ENCODE measurements around the gene THTPA.

The THTPA gene

DNA sequence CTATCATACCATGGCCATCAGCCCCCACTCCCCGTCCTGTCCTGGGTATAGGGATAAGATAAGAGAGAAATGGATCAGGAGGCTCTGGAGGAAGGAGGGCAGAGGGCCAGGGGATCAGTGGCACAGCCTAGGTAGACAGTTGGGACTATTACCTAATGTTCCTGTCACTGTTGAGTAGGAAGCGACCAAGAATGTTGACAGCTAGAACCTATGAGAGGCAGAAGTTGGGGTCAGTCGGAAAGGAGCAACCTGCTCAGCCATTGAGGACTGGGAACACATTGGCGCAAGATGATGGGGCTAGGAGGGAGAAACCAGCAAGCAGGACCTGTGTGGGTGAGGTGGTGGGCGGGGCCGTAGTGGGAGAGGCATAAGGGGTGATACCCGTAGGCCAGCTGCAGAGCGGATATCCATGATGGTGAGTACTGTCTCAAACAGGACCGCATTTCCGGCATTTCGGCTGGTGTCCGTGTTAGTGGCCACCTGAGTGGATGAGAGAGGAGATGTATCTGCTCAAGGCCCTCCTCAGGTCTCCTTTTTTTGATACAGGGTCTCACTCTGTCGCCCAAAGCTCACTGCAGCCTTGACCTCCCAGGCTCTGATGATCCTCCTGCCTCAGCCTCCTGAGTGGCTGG lies 8.2 kb downstream of the THTPA start:
- DNase-seq (ENCODE audit: low read depth): no peak
- H3K4me3 ChIP-seq (ENCODE audit: low read depth, low read length): no peak overlapping the region

DNA sequence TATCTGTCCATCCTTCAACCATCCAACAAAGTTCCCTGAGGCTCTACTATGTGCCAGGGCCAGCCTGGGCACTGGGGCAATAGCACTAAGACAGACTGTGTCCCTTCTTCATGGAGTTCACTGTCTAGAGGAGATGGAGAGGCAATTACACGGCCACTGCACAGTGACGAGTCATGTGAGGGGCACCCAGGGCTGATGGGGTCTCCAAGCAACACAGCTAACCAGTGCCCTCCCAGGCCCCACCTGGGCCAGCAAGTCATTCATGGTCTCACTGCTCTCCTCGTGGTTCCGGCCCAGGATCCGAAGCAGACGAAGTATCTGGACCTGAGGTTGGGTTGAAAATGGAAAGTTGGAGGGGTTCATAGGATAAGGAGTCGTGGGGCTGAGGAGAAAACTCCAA lies 8.8 kb downstream of the THTPA start:
- H3K4me3 ChIP-seq (ENCODE audit: low read depth, low read length): no peak overlapping the region
- DNase-seq (ENCODE audit: low read depth): no peak

DNA sequence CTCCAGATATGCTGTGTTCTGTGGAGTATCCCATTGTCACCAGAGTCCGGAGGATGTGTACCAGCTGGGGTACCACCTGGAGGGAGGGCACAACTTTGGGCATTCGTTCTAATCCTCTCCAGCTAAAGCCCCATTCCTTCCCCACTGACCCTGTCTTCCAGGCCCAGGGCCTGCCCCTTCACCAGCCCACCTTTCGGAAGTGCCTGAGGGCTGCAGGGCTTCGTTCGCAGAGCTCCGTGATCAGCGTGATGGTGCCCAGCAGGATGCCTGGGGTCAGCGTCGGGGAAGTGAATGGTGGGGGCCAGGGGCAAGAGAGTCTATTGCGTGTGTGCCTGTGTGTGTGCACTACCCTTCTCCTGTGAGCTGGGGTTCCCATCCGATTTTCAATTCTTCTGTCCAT lies 9.6 kb downstream of the THTPA start:
- DNase-seq (ENCODE audit: low read depth): no peak
- H3K4me3 ChIP-seq (ENCODE audit: low read depth, low read length): no peak overlapping the region

DNA sequence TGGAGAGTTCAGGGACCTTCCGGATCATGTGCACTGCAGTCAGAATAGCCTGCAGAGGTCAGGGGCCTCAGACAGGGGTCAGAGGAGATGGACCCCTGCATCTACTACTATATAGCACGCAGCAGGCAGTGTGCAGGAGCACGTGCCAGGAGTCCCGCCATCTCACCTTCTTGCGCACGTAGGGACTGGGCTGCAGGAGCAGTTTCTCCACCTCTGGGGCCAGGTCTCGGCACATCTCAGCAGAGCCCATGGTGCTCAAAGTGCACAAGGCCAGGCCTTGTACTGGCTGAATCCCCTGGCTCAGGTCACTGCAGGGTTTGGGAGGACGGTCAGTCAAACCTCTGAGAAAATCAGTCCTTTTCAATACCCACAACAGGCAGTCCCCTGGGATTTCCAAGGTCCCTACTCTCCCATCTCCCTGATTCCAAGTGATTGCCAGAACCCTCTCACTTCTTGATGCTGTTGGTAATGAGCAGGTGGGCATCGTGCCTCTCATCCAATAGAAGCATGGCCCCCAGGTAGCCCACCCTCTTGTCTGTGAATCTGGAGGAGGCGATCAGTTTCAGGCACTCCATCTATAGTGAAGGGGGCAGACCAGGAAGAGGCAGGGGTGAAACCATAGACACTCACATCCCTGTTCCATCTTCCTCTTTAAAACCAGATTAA lies 10.2 kb downstream of the THTPA start:
- DNase-seq (ENCODE audit: low read depth): no peak
- H3K4me3 ChIP-seq (ENCODE audit: low read depth, low read length): no peak overlapping the region

DNA sequence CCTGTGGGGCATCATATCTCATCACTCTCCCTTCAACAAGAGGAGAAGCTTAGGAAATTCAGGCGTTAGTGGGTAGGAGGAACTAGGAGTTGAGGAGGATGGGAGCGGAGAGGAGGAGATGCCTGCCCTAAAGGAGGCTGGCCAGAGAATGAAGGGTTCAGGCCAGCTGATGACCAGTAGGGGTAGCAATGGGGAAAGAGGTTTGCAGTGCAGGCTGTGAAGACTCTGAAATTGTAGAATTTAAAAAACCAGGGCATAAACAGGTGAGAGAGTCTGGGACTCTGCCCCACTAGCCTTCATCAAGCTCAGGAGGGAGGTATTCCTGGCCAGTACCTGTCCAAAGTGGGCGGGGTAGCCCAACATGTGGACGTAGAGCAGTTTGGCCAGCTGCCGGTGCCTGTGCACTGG lies 10.7 kb downstream of the THTPA start:
- H3K4me3 ChIP-seq (ENCODE audit: low read depth, low read length): peak overlapping the region; percentile 59
- no peak for DNase-seq (ENCODE audit: low read depth)

DNA sequence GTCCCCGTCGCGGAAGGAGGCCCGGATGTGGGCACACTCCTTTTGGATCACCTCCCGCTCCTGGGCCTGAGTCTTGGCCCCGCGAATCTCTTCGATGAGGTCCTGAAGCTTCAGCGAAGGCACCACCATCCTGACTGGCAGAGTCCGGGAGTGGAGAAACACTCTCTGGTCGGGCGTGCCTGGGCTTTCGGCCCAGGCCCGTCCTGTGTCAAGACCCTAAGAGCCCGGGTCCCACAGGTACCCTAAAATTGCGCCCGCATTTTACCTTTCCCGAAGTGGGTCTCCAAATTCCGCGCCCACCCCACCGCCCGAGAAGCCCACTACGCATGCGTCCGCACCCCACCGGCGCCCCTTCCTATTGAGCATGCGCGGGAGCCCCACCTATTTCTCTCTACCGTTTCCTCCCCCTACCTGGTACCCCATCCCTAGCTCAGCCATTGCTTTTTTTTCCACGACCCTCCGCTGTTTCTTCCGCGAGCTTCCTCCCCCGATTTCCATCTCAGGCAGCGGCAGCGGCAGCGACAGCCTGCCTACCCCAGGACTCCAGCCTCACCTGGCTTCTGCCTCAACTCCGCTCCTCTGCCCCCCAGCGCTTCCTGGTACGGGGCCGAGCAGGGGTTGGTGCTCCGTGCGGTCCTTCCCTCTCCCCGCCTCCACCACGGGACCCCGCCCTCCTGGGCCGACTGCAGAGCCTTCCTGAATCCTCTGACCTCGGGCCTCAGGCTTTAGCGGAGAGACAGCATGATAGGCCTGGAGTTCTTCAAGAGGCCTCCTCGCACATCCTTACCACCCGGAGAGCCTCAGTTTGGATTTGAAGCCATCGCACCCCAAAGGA lies 11.3 kb downstream of the THTPA start, which contains the start of gene AP1G2:
AP1G2 (minus strand) TSS at position 606 of the 835 bp plus-strand sequence; CDS start at position 129, 477 bp downstream.
- peak within 1 kb of the TSS; percentile 59 for H3K4me3 ChIP-seq (ENCODE audit: low read depth, low read length)
- peak; percentile 16 for DNase-seq (ENCODE audit: low read depth)

DNA sequence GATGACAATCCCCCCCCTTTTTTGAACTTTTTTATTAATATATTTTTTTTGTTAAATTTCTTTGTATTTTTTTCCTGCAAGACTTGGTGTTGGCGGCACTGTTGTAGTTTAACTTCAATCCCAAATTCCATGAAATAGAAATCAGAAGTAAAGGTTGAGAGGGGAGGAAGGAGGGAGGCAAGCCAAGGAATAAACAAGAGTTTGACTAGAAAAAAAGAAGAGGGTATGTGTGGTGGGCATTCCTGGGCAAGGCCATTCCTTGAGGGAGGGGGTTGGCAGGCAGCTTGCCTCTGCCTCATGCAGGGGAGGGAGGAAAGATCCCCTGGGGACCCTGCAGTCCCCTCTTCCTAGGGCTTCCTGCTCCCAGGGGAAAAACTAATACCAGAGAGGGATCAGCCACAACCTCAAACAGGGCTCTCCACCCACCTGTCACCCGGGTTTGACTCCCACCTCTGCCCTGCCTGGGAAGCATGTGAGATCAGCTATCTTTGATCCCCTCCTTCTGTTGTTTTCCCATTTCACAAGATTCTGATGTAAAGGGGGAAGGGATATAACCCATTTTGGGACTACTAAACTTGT lies 12.0 kb downstream of the THTPA start:
- peak overlapping the region; percentile 59 for H3K4me3 ChIP-seq (ENCODE audit: low read depth, low read length)
- DNase-seq (ENCODE audit: low read depth): no peak

DNA sequence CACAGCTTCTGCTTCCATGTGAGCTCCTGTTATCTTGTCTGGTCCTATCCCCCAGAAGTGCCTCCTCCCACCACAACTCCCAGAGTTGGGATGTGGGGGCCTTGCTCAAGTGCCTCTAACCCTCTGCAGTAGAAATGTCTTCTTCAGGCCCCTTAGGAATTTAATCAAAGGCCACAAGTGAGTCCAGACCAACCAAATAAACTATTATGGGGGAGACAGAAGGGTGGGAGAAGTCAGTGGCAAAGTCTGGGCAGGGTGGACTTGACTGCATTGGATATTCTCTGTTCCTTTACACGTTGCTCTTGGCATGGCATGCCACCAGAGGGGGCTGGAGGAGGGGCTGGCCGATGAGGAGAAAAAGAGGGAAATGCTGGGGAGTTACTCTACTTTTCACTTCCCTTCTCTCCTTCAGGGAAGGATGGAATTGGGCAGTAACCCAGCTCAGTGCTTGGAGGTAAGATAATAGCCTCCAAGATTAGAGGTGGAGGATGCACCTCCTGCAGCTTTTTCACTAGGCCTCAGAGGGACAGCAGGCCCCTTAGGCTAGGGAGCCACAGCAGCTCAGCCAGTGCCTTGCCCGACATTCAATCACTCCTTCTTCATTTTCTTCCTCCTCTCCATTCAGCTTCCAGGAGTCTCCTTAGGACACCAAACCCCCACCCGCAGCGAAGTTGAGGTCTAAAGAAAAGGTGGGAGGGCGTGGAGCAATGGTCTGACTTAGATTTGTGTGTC lies 12.7 kb downstream of the THTPA start:
- no peak overlapping the region for H3K4me3 ChIP-seq (ENCODE audit: low read depth, low read length)
- no peak for DNase-seq (ENCODE audit: low read depth)

DNA sequence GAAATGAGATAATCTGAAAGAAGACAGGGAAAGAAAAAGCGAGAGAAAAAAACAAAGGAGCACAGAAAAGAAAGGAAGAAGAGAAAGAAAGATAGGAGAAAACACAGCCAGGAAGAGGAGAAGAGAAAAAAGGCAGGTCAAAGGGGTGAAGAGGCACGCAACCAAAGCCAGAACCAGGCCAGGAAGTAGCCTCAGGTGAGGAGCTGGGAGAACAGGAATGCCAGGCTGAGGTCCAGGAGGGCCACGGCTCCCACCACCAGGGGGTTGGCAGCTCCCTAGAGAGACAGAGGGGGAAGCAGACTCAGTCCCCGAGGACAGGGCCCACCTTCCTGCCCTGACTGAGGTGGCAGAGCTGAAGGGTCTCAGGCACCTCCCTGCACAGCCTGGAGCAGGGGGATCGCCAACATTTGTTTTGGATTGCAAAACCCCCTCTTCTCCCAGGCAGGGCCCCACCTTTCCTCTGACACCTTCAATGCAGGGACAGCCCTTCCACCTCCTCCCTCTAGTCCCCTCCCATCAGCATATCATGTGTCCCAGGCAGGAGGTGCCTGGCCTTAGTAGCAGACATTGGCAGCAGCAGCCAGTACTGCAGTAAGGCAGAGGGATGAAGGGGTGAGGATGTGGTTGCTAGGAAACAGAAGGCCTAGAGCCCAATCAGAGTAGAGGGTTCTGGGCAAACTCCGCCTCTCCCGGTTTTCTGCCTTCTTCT lies 13.5 kb downstream of the THTPA start:
- H3K4me3 ChIP-seq (ENCODE audit: low read depth, low read length): no peak overlapping the region
- DNase-seq (ENCODE audit: low read depth): no peak

DNA sequence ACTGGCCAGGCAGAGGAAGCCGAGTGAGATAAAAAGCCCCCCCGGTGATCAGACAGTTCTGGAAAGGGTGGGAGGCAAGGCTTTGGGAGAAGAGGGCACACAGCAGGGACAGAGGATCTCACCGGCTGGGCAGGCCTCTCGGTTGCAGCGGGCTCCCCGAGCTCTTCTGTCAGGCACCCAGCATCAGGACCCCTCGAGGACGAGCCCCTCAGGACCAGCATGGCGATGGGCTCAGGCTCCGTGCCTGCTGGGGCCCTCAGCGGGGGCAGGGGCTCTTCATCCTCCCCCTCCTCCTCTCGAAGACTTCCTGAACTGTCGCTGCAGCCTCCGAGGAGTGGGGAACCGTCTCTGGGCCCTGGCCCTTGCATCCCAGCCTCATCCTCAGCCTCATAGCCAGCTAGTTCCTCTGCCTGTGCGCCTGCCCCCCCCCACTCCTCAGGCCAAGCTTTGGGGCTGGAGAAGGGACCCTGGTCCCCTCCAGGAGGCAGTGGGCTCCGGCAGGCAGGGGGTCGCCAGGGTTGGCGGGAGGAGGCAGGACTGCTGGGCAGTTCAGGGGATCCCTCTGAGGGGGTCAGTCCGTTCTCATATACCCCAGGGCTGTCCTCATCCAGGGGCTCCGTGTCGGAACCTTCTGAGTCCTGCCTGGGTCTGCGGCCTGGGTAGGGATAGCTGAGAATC lies 14.9 kb downstream of the THTPA start:
- no peak overlapping the region for H3K4me3 ChIP-seq (ENCODE audit: low read depth, low read length)
- no peak for DNase-seq (ENCODE audit: low read depth)

DNA sequence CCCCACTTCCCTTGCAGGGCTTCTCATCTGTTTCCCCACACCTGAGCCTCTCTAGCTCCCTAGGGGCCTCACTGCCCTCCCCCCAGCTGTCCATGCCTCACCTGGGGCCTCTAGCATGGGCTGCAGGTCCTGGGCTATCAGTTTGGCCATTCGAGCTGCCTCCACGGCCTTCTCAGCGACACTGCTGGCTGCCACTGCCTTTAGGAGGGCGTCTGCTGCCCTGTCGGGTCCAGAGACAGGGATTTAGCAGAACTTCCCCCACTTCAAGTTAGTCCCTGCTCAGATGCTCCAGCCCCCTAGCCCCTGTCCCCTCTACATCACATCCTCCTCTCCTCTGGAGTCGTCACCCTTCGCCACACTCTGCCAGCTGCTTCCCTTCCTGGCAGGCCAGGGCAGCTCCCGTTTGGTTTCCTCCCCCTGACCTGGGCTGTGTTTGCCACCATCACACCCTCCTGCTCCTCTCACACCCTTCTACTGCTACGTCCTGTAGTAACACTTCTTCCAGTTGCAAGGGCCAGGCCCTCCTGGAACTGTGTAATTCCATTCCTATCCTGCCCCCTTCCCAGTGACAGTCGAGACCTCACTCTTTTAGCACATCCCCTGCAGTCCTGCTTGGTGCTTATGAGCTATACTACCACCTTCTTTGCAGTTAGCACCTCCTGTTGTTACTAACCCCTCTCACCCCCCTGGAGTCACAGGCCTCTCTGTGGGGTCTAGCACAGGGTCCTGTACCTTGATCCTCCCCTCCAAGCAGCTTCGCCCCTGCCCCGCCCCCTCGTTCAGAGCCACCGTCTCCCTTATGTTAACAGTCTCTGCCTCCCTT lies 15.8 kb downstream of the THTPA start:
- H3K4me3 ChIP-seq (ENCODE audit: low read depth, low read length): no peak overlapping the region
- DNase-seq (ENCODE audit: low read depth): no peak

DNA sequence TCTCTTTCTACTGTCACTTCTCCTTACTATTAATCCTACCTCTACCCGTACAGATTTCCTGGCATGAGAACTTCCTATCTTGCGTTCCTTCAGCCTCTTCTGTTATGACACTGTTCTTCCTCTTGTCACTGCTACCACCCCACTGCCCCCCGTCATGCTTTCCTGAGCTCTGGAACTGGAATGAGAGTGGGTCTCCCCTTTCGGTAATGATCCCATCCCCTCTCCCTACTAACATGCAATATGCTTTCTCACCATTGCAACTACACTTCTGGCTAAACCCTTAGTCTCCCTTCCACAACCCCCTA lies 16.4 kb downstream of the THTPA start:
- no peak overlapping the region for H3K4me3 ChIP-seq (ENCODE audit: low read depth, low read length)
- DNase-seq (ENCODE audit: low read depth): no peak

DNA sequence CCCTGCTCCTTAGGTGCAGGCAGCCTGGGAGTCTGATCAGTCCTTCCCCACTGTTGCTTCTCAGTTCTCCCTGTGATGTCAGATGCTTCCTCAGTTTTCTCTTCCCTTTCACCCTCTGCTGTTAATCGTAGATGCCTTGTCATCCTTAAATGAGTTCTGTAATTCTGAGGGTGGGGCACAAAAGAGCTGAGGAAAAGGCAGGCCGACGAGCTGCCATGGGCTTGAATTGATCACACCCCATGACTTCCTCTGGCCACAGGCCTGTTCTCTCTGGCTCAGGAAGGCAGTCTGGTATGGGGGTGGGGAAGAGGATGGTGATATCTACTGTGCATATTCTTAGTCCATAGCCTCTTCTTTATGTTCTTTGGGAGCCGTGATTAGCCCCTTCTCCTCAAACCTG lies 16.8 kb downstream of the THTPA start:
- H3K4me3 ChIP-seq (ENCODE audit: low read depth, low read length): no peak overlapping the region
- no peak for DNase-seq (ENCODE audit: low read depth)

DNA sequence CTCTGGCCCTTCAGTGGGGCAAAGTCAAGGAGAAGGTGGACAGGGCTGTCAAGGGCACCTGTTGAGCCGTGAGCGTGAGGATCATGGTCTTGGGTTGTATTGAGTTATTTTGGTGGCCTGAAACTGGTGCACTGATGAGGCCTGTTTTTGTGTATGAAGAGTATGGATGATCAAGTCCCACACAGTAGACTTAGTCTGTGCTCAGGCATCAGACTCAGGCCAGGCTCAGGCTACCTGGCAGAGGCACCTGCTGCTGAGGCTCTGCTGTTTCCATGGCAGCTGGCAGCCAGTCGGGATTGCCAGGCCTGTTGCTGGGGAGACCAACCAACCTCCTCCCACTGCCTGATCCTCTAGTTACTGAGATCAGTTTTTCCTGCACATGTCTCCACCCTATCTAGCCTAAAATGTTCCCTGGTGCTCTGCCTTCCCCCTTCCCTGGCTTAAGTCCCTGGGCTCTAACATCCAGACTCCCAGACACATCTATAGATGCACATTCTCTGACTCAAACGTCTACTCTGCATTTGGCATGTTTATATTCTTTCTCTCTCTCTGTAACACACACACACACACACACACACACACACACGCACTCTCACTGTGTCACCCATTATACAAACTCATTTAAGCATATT lies 17.4 kb downstream of the THTPA start:
- no peak overlapping the region for H3K4me3 ChIP-seq (ENCODE audit: low read depth, low read length)
- no peak for DNase-seq (ENCODE audit: low read depth)

DNA sequence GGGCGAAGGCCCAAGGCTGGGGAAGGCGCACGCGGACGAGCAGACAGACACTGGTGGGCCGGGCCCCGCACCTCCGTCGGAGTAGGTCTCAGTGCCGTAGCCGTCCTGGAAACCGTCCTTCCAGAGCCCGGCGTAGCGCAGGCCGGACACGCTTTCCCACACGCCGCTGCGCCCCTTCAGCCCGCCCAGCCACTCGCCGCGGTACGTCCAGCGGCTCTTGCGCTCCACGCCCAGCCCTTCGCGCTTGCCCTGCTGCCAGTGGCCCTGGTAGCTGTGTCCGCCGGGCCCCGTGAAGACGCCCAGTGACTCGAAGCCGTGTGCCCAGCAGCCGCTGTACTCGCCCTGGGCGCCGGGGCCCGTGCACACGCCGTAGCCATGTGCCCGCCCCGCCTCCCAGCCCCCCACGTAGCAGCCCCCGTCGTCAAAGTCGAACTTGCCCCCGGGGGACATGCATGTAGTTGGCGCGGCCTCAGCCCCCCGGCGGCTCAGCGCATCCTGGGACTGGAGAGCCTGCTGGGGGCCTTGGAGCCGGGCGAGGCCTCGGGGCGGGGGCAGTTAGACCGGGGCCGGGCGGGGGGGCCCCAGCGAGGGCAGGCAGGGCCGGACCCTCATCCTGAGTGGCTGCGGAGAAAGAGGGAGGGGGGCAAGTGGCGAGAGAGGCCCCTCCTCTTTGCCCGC lies 21.1 kb downstream of the THTPA start:
- no peak overlapping the region for H3K4me3 ChIP-seq (ENCODE audit: low read depth, low read length)
- DNase-seq (ENCODE audit: low read depth): no peak

DNA sequence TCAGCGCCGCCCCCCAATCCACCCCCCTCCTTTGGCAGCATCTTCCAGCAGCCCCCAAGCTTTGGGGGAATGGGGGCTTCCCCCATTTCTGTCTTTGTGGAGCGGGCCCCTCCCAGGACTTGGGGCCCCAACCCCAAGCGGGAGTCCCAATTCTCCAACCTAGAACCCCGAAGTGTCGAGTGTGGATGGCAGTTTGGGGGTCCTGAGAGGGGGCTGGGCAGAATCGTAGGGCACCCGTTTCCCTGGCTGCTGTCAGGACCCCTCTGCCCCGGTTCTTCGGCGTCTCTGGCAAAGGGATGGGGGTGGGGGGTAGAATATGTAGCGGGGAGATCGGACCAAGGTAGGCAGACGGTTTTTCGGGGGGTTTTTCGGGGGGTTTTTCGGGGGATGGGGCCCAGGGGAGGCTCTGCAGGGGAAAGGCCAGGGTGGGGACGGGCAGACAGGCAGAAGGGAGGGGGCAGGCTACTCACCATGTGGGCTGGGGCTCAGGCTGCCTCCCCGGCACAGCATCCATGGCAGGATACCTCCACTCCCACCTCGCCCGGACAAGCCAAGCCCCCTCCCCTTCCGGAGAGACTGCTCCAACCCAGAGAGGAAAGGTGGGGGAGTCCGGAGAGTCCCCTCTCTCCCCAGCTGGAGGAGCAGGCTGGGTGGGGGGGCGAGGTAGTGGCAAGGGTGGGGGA lies 21.8 kb downstream of the THTPA start:
- no peak overlapping the region for H3K4me3 ChIP-seq (ENCODE audit: low read depth, low read length)

More for the DNA sequence above, 21.8 kb downstream of the THTPA start:
- DNase-seq (ENCODE audit: low read depth): no peak
